Transverse colon (tissue), 4 donors: ENCODE data around the gene C4BPB. TPM values are rescaled to one million over a fixed set of nuclear protein-coding genes. Genes with fewer than 3 reads are reported as not detected.

Experiments used
- DNase-seq: peaks from one replicate; pipeline ENCODE4 v3.0.0-alpha.2; 2019
- H3K27ac ChIP-seq, 4 donors: fragments of 200-600 bp; sonication (generic); 2 replicates each; pipeline ENCODE4 v1.5.1; 2016 to 2018; ENCODE audit warnings: inconsistent platforms in 4 of 4
- H3K27me3 ChIP-seq: fragments of 200-600 bp; sonication (generic); 2 replicates; pipeline ENCODE4 v1.5.1; 2017; ENCODE audit warnings: inconsistent platforms
- H3K36me3 ChIP-seq, 4 donors: fragments of 200-600 bp; sonication (generic); 2 replicates each; pipeline ENCODE4 v1.5.1; 2017 to 2019; ENCODE audit warnings: inconsistent platforms in 4 of 4
- H3K4me1 ChIP-seq, 4 donors: fragments of 200-600 bp; sonication (generic); 2 replicates each; pipeline ENCODE4 v1.5.1; 2017 to 2020; ENCODE audit warnings: inconsistent platforms in 4 of 4
- H3K4me3 ChIP-seq, 4 donors: fragments of 200-600 bp; sonication (generic); 1 replicate in 1 of 4; 2 replicates in 3 of 4; pipeline versions ENCODE4 v1.5.1 to v1.6.1; 2017 to 2019; ENCODE audit warnings: inconsistent platforms in 4 of 4
- H3K9me3 ChIP-seq, 2 donors: fragments of 200-600 bp; sonication (generic); 2 replicates each; pipeline ENCODE4 v1.5.1; 2017 to 2019; ENCODE audit warnings: inconsistent platforms in 2 of 2
- EP300 ChIP-seq: sonication (generic); formaldehyde crosslinking; IDR thresholded peaks from one replicate; pipeline ENCODE4 v1.6.1; 2017; ENCODE audit warnings: antibody characterized with exemption, low read depth
- POLR2A ChIP-seq: fragments of 450-650 bp; IDR thresholded peaks from one replicate; pipeline ENCODE4 v1.6.1; 2016; ENCODE audit warnings: antibody characterized with exemption, mild to moderate bottlenecking, moderate library complexity
- POLR2AphosphoS5 ChIP-seq, 3 donors: sonication (generic); formaldehyde crosslinking; IDR thresholded peaks; one replicate each; pipeline ENCODE4 v1.6.1; 2016; ENCODE audit warnings: antibody characterized with exemption in 3 of 3
- WGBS, 2 donors: methylation state at CpG; one replicate each; pipeline ENCODE4 v1.1.5; 2018; ENCODE audit warnings: low coverage in 1 of 2; 5-methylcytosine and 5-hydroxymethylcytosine counted together
- in situ Hi-C, 4 donors: fragments of 200-750 bp; cut with MboI; loops; one replicate each; pipeline versions ENCODE4 v1.15.0 to v1.15.1; 2017; ENCODE audit warnings: low sequenced_read_pairs in 3 of 4, low pct_ligation_motif_present in 1 of 4, low pct_unique_long_range_greater_than_20kb in 1 of 4
- intact Hi-C: fragments of 100-400 bp; cut with DNase I; formaldehyde crosslinking; loops from one replicate; pipeline ENCODE4 v1.15.1; 2023; ENCODE audit warnings: low total_unique reads
- total RNA-seq, 4 donors: library from RNA; depleted of rRNA; stranded (reverse); fragments of >200 nt; gene quantifications; one replicate each; pipeline ENCODE4 v1.1.0, GENCODE V29; 2016
- TF ChIP-seq, protein P1 (sequence below), 5 experiments: fragments of 200-600 bp in 3 of 5; fragments of 450-650 bp in 2 of 5; sonication (generic) in 3 of 5; IDR thresholded peaks; 1 replicate in 2 of 5; 2 replicates in 3 of 5; pipeline ENCODE4 v1.5.1; 2016 to 2017; ENCODE audit warnings: antibody characterized with exemption in 5 of 5, inconsistent platforms in 3 of 5, mild to moderate bottlenecking in 2 of 5, moderate library complexity in 1 of 5

Gene C4BPB
- total RNA-seq, 4 donors from 2014 or later, result 3.7 to 16.8 (median 9.8) TPM; not detected in 1

DNA sequence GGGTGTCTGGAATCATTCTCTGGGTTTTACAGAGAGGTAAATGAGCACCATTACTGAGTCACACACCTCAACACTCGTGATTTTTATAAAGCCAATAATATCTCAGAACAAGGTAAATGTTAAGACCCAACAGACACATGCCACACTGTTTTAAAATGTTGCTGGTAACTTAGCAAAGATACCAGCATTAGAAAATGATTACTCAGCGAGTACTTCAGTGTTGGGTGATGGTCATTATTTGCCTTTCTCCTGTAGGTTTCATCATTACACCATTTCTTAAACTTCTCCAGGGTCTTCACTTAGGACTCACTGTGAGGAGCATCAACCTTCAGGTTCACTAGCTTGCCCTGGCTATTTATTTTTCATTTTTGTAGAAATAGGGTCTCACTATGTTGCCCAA lies 6.9 kb upstream of the C4BPB start:
- no peaks in the 10 kb centered on the region for H3K9me3 ChIP-seq
- TF ChIP-seq POLR2AphosphoS5 (IDR thresholded peaks at IDR 0.05) (no peak), EP300 (no peak), POLR2A (no peak)
- TF ChIP-seq, protein P1, sequence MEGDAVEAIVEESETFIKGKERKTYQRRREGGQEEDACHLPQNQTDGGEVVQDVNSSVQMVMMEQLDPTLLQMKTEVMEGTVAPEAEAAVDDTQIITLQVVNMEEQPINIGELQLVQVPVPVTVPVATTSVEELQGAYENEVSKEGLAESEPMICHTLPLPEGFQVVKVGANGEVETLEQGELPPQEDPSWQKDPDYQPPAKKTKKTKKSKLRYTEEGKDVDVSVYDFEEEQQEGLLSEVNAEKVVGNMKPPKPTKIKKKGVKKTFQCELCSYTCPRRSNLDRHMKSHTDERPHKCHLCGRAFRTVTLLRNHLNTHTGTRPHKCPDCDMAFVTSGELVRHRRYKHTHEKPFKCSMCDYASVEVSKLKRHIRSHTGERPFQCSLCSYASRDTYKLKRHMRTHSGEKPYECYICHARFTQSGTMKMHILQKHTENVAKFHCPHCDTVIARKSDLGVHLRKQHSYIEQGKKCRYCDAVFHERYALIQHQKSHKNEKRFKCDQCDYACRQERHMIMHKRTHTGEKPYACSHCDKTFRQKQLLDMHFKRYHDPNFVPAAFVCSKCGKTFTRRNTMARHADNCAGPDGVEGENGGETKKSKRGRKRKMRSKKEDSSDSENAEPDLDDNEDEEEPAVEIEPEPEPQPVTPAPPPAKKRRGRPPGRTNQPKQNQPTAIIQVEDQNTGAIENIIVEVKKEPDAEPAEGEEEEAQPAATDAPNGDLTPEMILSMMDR (IDR thresholded peaks at IDR 0.05), result no peak
- peaks cover 0 to 13% (median 4%) of the 10 kb centered on the region in 4 donors for H3K4me1 ChIP-seq
- H3K4me3 ChIP-seq, result no peak overlapping the region
- in situ Hi-C loops (loop anchor here in 3 of 4 donors (10.0 to 25.0 kb wide), 3 partner anchors 323 to 430 kb away; partner anchors contain the start of gene CR1 (in 2 of the 3)), intact Hi-C loops (loop anchor here (10.0 kb wide), 1 partner anchor 323 kb away; no protein-coding TSS in a partner anchor)
- no peak overlapping the region for H3K27ac ChIP-seq
- DNase-seq, result no peak
- peaks cover 0 to 5% (median 0%) of the 10 kb centered on the region in 4 donors for H3K36me3 ChIP-seq
- WGBS, 2 donors, result 74 to 100% methylated on average over 1 to 2 of the region's 2 CpGs
- no peaks in the 10 kb centered on the region for H3K27me3 ChIP-seq

DNA sequence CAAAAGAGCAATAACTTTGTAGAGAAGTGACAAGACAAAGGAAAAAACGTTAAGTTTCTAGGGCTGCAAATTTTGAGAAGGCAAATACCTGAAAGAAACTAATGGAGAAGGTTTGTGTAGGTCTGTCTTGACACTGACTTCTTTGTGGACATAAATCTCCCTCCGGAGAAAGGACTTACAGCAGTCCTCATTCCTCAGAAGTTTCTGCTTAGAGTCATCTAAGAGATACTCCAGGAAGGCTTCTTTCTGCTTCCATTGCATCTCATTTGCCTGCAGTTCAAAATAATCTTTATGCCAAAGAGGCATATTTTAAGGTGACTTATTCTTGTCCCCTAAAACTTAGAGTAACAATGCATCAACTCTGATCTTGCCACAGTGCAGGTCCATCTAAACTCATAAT lies 4.4 kb upstream of the C4BPB start:
- Histone ChIP-seq H3K9me3 (no peaks in the 10 kb centered on the region), H3K4me1 (peaks cover 0 to 10% (median 8%) of the 10 kb centered on the region in 4 donors), H3K27me3 (no peaks in the 10 kb centered on the region), H3K36me3 (peaks cover 0 to 2% (median 0%) of the 10 kb centered on the region in 4 donors), H3K4me3 (no peak overlapping the region), H3K27ac (no peak overlapping the region)
- in situ Hi-C loops, result loop anchor here in 3 of 4 donors (10.0 to 25.0 kb wide), 3 partner anchors 321 to 428 kb away; partner anchors contain the start of gene CR1 (in 2 of the 3)
- TF ChIP-seq POLR2AphosphoS5 (IDR thresholded peaks at IDR 0.05), result no peak
- TF ChIP-seq, protein P1 (IDR thresholded peaks at IDR 0.05), result no peak
- TF ChIP-seq EP300, result no peak
- TF ChIP-seq POLR2A, result no peak
- intact Hi-C loops, result loop anchor here (10.0 kb wide), 1 partner anchor 321 kb away; no protein-coding TSS in a partner anchor
- DNase-seq, result no peak
- 50 to 56% methylated on average over 1 to 2 of the region's 2 CpGs for WGBS, 2 donors

DNA sequence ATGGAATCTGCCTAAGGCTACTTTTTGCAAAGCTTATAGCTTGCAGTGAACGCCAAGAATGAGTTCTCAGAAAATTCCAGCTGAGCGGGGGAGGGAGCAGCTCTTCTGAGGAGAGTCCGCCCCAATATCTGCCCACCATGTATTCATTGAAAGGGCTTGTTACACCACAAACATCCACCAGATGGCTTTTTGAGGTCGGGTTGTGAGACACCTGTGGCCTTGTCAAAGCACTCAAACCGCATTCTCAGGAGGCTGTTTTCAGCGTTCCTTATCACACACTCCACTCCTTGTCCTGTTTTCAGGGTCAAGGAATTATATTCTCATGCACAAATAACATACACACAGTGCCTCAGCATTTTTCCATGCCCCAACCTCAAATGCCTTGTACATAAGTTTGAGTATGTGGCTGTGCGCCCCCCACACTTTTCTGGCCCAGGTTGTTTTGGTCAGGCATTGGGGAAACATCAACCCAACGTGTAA lies 3.9 kb upstream of the C4BPB start:
- Histone ChIP-seq H3K36me3 (no peaks in the 10 kb centered on the region), H3K9me3 (no peaks in the 10 kb centered on the region), H3K27me3 (no peaks in the 10 kb centered on the region), H3K4me1 (peaks cover 0 to 14% (median 12%) of the 10 kb centered on the region in 4 donors), H3K27ac (no peak overlapping the region), H3K4me3 (no peak overlapping the region)
- in situ Hi-C loops, result loop anchor here in 3 of 4 donors (5.0 to 25.0 kb wide), 5 partner anchors 318 to 428 kb away; partner anchors contain the start of gene CR1 (in 2 of the 3)
- intact Hi-C loops, result loop anchor here (10.0 kb wide), 1 partner anchor 320 kb away; no protein-coding TSS in a partner anchor
- TF ChIP-seq POLR2AphosphoS5 (IDR thresholded peaks at IDR 0.05) (no peak), EP300 (no peak)
- TF ChIP-seq, protein P1 (IDR thresholded peaks at IDR 0.05), result peak; percentile 56 to 84 (median 60)
- peak; percentile 58 for DNase-seq
- 25 to 26% methylated on average over 7 to 8 of the region's 8 CpGs for WGBS, 2 donors

DNA sequence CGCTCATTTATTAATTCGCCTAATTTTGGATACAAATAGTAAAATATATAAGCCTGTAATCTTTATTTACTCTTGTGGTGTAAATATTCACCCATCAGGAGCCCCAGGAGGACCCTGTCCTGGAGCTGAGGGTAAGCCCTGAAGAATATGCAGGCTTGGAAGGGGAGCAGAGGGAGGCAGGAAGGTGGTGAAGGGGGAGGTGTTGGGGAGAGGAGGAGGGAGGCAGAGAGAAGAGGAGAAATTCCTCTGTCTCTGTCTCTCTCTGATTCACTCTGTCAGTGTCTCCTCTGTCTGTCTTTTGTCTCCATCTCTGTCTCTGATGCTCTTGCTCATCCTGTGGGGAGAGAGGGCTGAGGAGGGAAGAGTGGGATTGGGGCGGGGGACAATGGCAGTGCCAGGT lies 2.8 kb upstream of the C4BPB start:
- Histone ChIP-seq H3K4me1 (peaks cover 0 to 17% (median 13%) of the 10 kb centered on the region in 4 donors), H3K4me3 (no peak overlapping the region), H3K9me3 (no peaks in the 10 kb centered on the region), H3K27me3 (no peaks in the 10 kb centered on the region), H3K36me3 (no peaks in the 10 kb centered on the region), H3K27ac (no peak overlapping the region)
- 33 to 72% methylated on average over 1 to 3 of the region's 3 CpGs for WGBS, 2 donors
- in situ Hi-C loops (loop anchor here in 3 of 4 donors (5.0 to 25.0 kb wide), 5 partner anchors 316 to 426 kb away; partner anchors contain the start of gene CR1 (in 2 of the 3)), intact Hi-C loops (loop anchor here (10.0 kb wide), 1 partner anchor 319 kb away; no protein-coding TSS in a partner anchor)
- DNase-seq, result no peak
- no peak for TF ChIP-seq POLR2A
- no peak for TF ChIP-seq EP300
- TF ChIP-seq POLR2AphosphoS5 (IDR thresholded peaks at IDR 0.05), result no peak
- TF ChIP-seq, protein P1 (IDR thresholded peaks at IDR 0.05), result no peak
